Vagina (tissue), 2 donors: ENCODE data around the gene MARCHF11.

Experiments used
- POLR2A ChIP-seq, 2 donors: fragments of 450-650 bp; IDR thresholded peaks; one replicate each; pipeline ENCODE4 v1.6.1; 2017; ENCODE audit warnings: antibody characterized with exemption in 2 of 2, mild to moderate bottlenecking in 2 of 2, moderate library complexity in 2 of 2
- TF ChIP-seq, protein P1 (sequence below), 3 experiments: fragments of 450-650 bp in 2 of 3; fragments of 200-600 bp in 1 of 3; sonication (generic) in 1 of 3; IDR thresholded peaks; one replicate each; pipeline ENCODE4 v1.5.1; 2017 to 2019; ENCODE audit warnings: antibody characterized with exemption in 3 of 3, mild to moderate bottlenecking in 2 of 3, moderate library complexity in 2 of 3

DNA sequence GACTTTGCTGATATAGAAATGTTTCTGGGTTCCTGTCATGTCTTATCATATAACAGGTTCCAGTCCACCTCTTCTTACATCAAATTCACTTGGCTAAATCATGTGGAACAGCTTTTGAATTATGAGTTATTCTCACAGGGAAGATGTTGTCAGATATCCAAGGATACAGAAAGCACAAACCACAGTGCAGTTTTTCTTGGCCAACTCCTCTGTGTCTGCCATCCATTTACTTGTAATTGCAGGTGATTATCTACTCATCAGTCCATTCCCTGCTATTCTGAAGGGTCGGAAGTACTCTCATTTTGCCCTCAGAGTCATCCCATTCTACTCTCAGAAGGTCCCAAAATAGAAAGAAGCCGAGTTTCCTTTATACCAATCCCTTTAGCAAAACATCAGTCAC, 10.0 kb downstream of the MARCHF11 start:
- TF ChIP-seq, protein P1, sequence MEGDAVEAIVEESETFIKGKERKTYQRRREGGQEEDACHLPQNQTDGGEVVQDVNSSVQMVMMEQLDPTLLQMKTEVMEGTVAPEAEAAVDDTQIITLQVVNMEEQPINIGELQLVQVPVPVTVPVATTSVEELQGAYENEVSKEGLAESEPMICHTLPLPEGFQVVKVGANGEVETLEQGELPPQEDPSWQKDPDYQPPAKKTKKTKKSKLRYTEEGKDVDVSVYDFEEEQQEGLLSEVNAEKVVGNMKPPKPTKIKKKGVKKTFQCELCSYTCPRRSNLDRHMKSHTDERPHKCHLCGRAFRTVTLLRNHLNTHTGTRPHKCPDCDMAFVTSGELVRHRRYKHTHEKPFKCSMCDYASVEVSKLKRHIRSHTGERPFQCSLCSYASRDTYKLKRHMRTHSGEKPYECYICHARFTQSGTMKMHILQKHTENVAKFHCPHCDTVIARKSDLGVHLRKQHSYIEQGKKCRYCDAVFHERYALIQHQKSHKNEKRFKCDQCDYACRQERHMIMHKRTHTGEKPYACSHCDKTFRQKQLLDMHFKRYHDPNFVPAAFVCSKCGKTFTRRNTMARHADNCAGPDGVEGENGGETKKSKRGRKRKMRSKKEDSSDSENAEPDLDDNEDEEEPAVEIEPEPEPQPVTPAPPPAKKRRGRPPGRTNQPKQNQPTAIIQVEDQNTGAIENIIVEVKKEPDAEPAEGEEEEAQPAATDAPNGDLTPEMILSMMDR (IDR thresholded peaks at IDR 0.05), result no peak
- TF ChIP-seq POLR2A (IDR thresholded peaks at IDR 0.05), result no peak
